Measurements from ENCODE around the gene COL4A2.

The COL4A2 gene

DNA sequence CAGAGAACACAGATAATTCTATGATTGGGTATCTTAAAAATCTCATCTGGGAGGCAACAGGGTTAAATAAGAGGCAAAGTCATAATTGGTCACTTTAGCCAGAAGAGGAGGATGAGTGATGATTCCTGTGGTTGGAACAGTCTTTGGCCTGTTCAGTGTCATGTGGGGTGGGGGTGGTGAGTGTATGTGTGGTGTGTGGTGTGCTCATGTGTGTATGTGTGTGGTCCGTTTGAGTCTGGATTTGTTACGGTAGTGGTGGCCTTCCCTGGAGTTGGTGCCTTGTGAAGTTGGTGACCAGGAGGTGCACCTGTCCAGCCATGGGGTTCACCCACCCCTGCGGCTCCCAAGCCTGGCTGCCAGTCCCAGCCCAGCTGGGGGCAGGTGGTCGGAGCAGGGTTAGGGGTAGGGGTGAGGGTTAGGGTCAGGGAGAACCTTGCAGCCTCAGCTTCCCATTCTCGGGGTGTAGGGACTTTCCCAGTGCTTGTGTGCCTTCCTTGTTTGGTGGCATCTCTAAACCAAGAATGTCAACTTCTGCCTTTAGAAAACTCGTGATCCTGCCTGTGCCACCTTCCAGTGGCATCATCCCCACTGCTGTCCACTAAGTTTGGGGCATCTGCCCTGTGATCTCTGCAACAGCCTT, 156.9 kb downstream of the COL4A2 start:
- DNase-seq, result no peak

DNA sequence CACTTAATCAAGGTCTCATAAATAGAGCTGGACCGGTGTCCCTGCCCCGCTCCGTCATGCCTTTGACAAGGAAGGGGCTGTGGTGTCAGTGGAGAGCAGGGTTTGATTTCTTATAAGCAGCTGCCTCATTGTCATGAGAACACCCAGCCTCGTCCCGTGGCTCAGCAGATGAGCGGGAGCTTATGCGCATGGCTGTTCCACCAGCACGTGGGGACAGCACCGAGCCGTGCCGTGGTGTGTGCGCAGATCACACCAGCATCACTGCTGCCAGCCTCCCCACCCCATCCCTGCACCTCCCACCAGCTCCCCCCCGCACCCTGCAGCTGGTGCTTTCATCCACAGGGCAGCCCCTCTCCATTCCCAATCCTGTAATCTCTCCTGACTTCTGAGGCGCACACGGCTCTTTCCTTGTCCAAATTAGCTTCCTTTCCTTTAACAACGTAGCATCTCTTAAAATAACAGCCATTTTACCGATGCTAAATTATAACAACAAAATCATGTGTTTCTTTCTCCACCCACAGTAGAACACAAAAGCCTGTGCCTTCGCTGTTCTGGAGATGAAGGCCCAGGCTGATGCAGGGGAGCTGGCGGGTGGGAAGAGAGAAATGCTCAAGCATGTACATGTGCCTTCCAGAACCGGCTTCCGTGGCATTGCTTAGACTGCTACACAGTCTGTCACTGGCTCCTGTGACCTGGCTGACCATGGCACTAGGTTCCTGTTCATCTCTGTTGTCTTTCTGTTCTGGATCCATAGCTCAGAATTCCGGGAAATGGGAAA, 157.7 kb downstream of the COL4A2 start:
- no peak for DNase-seq

DNA sequence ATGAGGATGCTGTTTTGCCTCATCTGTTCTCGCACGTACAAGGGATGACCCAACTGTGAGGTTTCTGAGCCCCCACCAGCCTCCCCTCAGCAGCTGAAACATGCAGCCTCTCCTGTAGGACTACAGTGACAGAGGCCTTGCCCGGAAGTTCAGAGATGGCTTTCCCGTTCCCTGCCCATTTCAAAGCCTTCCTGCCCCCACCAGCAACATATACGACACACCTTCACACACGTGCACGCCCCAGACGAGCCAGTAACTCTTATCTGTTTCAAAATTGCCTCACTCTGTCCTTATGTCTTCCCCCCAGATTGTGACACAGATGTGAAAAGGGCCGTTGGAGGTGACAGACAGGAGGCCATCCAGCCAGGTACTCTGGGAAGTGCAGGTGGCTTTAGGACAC, 158.6 kb downstream of the COL4A2 start:
- no peak for DNase-seq

GRCh38 chr13:110466266-110466915, 159.3 kb downstream of the COL4A2 start:
- DNase-seq, result no peak

DNA sequence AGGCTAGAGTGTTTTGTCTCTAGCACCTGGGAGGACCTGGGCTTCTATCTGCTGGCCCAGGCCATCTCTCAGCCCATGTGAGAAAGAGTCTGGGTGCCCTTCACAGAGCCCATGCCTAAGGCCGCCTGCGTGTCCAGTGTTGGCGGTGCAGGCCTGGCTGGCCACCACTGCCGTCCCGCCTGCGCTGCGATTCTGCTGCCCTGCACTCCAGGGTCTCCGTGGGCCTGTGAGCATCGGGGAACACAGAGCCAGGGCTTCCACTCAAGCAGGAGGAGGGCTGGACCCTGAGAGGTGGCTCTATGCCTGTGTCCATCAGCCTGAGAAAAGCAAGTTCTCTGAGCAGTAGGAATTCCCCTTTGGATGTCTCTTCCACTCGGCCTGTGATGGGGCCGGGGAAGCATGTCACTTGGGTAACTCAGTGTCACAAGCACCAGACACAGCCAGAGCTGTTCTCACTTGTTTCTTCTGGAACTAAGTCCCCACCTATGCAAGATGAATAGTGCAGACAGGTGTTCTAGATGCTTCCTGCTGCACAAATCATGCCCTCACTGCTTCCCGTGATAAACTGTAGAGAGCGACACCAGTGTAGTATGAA, 160.5 kb downstream of the COL4A2 start:
- no peak for DNase-seq

DNA sequence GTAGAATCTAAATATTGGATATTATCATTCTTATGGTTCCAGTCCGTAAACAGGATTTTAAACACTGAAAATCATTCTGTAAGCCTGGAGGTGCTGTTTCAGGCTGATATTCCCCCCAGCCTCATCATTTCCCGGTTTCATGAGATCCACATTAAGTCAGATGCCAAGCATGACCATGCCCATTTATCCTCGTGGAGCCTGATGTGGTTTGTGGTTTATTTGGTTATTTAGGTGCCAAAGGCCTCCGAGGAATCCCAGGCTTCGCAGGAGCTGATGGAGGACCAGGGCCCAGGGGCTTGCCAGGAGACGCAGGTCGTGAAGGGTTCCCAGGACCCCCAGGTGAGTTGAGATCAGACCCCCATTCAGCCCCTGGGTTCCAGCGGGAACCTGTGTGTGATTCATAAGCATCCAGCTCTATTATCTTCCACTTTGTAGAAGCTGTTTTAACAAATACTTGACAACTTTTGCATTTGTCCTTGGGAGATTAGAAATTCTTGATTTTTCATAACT, 162.0 kb downstream of the COL4A2 start:
- DNase-seq, result no peak

GRCh38 chr13:110469597-110469996, 162.5 kb downstream of the COL4A2 start:
- DNase-seq, result no peak

DNA sequence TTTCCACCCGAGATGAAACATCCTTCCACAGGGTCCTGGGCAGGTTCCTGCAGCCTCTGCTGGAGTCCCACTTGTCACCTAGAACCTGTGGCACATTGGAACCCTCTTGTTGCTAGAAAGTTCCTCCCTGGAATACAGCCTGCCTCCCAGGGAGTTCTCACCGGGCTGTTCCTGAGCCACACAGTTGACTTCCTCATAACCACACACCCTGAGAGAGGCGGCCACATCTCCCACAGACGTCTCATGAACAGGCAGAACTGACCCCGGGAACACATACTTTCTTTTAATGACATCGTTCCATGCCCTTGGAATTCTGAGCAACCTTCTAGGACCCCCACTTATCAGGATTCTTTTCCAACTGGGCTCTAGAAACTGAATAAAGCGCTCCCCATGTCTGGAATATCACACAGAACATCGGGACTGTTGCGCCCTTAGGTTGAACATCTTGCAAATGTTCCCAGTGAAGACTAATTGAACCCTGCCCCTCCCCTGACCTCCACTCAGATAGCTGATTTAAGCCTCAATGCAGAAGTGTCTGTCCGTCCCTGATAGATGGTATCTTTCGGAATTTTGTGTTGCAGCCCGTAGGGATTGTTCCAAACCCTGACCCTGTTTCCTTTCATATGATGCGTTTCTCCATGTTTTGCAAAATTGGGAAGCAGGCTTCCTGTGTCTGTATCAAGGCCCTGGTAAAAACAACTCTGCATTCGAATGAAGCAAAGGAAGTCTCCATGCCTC, 163.4 kb downstream of the COL4A2 start:
- no peak for DNase-seq

GRCh38 chr13:110471156-110471832, 164.2 kb downstream of the COL4A2 start:
- no peak for DNase-seq

DNA sequence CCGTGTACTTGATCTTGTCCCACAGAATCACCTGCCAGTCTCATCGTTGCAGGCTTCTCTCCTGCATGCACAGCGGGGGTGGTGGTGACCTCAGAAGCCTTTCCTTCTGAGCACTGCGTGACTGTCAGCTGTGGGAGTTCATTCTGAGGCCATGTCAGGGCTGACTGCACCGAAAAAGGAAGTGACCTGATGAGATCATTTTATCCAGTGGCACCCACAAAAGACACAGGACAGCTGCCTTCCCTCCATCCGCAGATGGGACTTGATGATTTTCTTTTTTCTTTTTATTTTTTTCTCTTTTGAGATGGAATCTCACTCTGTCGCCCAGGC, 164.7 kb downstream of the COL4A2 start:
- DNase-seq, result no peak

GRCh38 chr13:110472904-110473563, 165.9 kb downstream of the COL4A2 start:
- DNase-seq, result no peak

GRCh38 chr13:110474713-110475112, 167.6 kb downstream of the COL4A2 start:
- DNase-seq, result no peak

DNA sequence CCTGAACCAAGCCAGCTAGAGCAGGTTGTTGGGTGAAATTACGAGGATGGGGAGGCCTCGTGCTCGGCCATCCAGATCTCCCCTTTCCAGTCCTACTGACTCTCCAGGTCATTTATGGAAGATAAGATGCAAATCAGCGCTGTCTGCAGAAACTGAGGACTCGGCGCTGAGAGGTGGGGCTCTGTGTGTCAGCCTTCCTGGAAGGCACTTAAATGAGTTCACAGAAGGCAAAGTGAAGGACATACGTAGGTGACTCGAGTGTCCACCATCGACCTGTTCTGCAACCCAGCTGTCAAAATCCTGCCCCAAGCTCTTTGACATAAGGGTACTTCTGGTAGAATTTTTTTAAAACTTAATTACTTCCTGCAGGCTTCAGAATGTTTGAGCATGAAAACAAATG, 168.0 kb downstream of the COL4A2 start:
- DNase-seq, result no peak

DNA sequence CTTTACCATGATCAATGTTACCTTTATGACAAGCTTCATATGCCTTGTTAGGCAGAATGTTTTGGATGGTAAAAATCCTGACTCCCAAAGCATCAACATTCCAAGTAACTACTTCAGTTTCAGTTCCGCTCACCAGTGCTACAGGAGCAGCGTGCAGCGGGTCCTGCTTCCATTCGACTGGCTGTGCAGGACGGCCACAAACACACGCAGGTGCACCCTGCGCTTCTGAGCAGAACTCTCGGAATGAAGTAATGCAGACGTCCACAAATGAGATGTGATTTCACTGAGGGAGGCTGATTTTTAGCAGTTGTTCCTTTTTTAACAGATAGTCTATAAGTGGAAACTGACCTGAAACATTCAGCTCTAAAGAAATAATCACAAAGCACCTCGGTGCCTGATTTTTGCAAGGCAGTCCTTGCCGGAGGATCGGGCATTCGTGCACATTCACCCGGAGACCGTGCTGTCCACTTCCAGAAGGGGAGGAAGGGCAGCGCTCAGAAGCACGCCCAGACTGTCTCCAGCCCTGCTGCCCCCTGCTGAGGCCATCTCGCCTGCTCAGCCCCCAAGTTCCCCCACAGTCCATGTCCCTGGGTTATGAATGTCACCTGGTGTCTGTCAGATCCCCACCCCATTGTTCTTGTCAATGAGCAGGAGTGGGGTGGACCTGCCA, 168.6 kb downstream of the COL4A2 start:
- no peak for DNase-seq

DNA sequence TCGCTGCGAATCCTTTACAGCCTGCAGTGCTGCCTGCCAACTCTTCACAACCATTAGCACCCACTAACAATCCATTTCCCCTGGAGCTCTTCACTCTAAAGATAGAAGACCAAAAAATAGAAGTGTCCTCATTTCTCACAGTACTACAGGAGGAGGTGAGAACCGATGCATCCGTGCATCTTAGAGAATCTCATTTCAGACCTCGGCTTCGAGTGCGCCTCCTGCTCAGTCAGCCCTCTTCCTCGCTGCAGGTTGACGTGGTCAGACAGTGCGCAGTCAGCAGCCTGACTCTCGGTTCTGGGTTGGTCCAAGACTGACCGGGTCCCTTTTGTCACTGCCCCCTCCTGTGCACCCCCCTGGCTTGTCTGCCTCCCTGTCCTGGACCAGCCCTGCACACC, 169.1 kb downstream of the COL4A2 start:
- DNase-seq, result no peak

DNA sequence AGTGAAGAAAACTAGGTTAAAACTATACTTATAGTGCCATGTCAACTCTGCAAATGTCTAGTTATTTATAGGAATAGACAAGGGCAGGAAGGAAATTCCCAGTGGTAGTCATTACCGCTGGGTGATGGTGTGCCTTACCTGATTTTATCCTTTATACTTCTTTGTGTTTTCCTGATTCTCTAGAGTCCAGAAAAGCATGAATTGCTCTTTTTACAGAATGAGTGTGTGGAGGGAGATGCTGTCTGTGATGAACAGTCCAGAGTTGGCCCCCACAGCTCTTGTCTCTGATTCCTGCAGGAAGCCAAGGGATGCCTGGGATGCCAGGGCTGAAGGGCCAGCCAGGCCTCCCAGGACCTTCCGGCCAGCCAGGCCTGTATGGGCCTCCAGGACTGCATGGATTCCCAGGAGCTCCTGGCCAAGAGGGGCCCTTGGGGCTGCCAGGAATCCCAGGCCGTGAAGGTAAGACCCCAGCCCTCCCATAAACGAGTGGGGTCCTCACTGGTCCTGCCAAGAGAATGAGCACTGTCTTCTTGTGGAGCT, 170.7 kb downstream of the COL4A2 start:
- no peak for DNase-seq

GRCh38 chr13:110478405-110479214, 171.5 kb downstream of the COL4A2 start:
- no peak for DNase-seq

GRCh38 chr13:110479215-110479545, 172.1 kb downstream of the COL4A2 start:
- DNase-seq, result no peak

- DNase-seq, result no peak
These were observed 172.6 kb downstream of the COL4A2 start for GRCh38 chr13:110479648-110480047.

GRCh38 chr13:110480161-110480560, 173.1 kb downstream of the COL4A2 start:
- no peak for DNase-seq

All from activated CD8-positive, alpha-beta memory T cell treated with anti-CD3 and anti-CD28 coated beads, Interleukin-2, amount 50 U/mL, for 48 hours (primary cell).